NCI-H1694 (cell line): ENCODE measurements around the gene NRL.
A peak's percentile ranks its signal among the peaks of the same experiment; 100 is the strongest.

Source experiments
- DNase-seq: peaks from one replicate; lab custom pipeline; 2025; lab: John Stamatoyannopoulos, UW

NRL gene

GRCh38 chr14:24098927-24099813 lies 15.6 kb downstream of the NRL start:
- DNase-seq = no peak

GRCh38 chr14:24098229-24098926 lies 16.4 kb downstream of the NRL start:
- no peak for DNase-seq

- DNase-seq = no peak
Measured at GRCh38 chr14:24096545-24097181, 18.1 kb downstream of the NRL start.

GRCh38 chr14:24095271-24096068 lies 19.3 kb downstream of the NRL start:
- DNase-seq = no peak

GRCh38 chr14:24094841-24095270 lies 19.9 kb downstream of the NRL start:
- no peak for DNase-seq

- DNase-seq = peak; percentile 60
Measured at GRCh38 chr14:24093901-24094840, 20.6 kb downstream of the NRL start, which contains the start of gene PCK2. Gene PCK2, plus strand, starts transcription at chr14:24094311. Its CDS starts 95 bp downstream, at chr14:24094406.

GRCh38 chr14:24093207-24093900 lies 21.4 kb downstream of the NRL start:
- DNase-seq = no peak

- DNase-seq = no peak
Measured at GRCh38 chr14:24092505-24093206, 22.1 kb downstream of the NRL start.

GRCh38 chr14:24092110-24092504 lies 22.6 kb downstream of the NRL start:
- DNase-seq = no peak

- no peak for DNase-seq
Measured at GRCh38 chr14:24089890-24090289, 24.9 kb downstream of the NRL start.

GRCh38 chr14:24088095-24088494 lies 26.7 kb downstream of the NRL start:
- no peak for DNase-seq

- DNase-seq = no peak
Measured at GRCh38 chr14:24087004-24087403, 27.7 kb downstream of the NRL start.

- no peak for DNase-seq
Measured at GRCh38 chr14:24086193-24086955, 28.4 kb downstream of the NRL start.

- DNase-seq = no peak
Measured at GRCh38 chr14:24085215-24085614, 29.5 kb downstream of the NRL start.

- no peak for DNase-seq
Measured at GRCh38 chr14:24084440-24084839, 30.3 kb downstream of the NRL start.

- no peak for DNase-seq
Measured at GRCh38 chr14:24083462-24083861, 31.3 kb downstream of the NRL start.

- no peak for DNase-seq
Measured at GRCh38 chr14:24082411-24083080, 32.2 kb downstream of the NRL start.

- no peak for DNase-seq
Measured at GRCh38 chr14:24081739-24082211, 33.0 kb downstream of the NRL start.
